Natural killer cell (primary cell): Measurements from ENCODE around the gene BOC. TPM values are rescaled to one million over a fixed set of nuclear protein-coding genes. Genes with fewer than 3 reads are reported as not detected.

Source experiments
- ATAC-seq, 3 donors: fragments of 150-1000 bp in 2 of 3; fragments of 200-7000 bp in 1 of 3; cut with Tn5 transposase; 1 replicate in 1 of 3; 2 replicates in 2 of 3; pipeline ENCODE4 v1.10.0; 2021; ENCODE audit warnings: mild to moderate bottlenecking in 2 of 3, moderate library complexity in 2 of 3
- DNase-seq, 2 donors: peaks; one replicate each; pipeline versions ENCODE4 v3.0.0 to v3.0.0-alpha.2; 2013 to 2021; ENCODE audit warnings: mixed read lengths in 1 of 2
- H3K27ac ChIP-seq: one replicate; pipeline ENCODE4 v1.5.1; 2013; ENCODE audit warnings: mild to moderate bottlenecking, low read length
- H3K27me3 ChIP-seq: one replicate; pipeline ENCODE4 v1.6.1; 2013; ENCODE audit warnings: low read length; ENCODE audit not compliant: control insufficient read depth, insufficient read depth
- H3K36me3 ChIP-seq: one replicate; pipeline ENCODE4 v1.6.1; 2013; ENCODE audit warnings: low read length; ENCODE audit not compliant: control insufficient read depth, insufficient read depth
- H3K4me1 ChIP-seq: one replicate; pipeline ENCODE4 v1.6.1; 2013; ENCODE audit warnings: low read length; ENCODE audit not compliant: control insufficient read depth, insufficient read depth
- H3K4me3 ChIP-seq: one replicate; pipeline ENCODE4 v1.5.1; 2013; ENCODE audit warnings: low read length
- H3K9me3 ChIP-seq: one replicate; pipeline ENCODE4 v1.6.1; 2013; ENCODE audit warnings: low read length; ENCODE audit not compliant: control insufficient read depth, insufficient read depth
- H3K27ac Mint-ChIP-seq, 2 donors: one replicate each; pipeline ENCODE4 v1.8.0; 2022; ENCODE audit warnings: mild to moderate bottlenecking in 2 of 2, mixed read lengths in 2 of 2, moderate library complexity in 1 of 2
- H3K27me3 Mint-ChIP-seq, 2 donors: one replicate each; pipeline ENCODE4 v1.8.0; 2022; ENCODE audit warnings: low read depth in 2 of 2, mixed read lengths in 2 of 2
- H3K36me3 Mint-ChIP-seq: one replicate; pipeline ENCODE4 v1.8.0; 2022; ENCODE audit warnings: mixed read lengths
- H3K4me1 Mint-ChIP-seq, 2 donors: one replicate each; pipeline ENCODE4 v1.8.0; 2022; ENCODE audit warnings: mixed read lengths in 2 of 2
- H3K4me3 Mint-ChIP-seq: one replicate; pipeline ENCODE4 v1.8.0; 2022; ENCODE audit warnings: mild to moderate bottlenecking, moderate library complexity, mixed read lengths
- H3K9me3 Mint-ChIP-seq, 2 donors: one replicate each; pipeline ENCODE4 v1.8.0; 2022; ENCODE audit warnings: mixed read lengths in 2 of 2
- CTCF ChIP-seq: fragments of 200-600 bp; IDR thresholded peaks from one replicate; pipeline ENCODE4 v1.8.0; 2022; ENCODE audit warnings: antibody characterized with exemption
- WGBS: methylation state at CpG from one replicate; pipeline ENCODE4 v1.1.7; 2013; ENCODE audit warnings: missing lambda C conversion rate; ENCODE audit not compliant: insufficient coverage; 5-methylcytosine and 5-hydroxymethylcytosine counted together
- intact Hi-C: fragments of 100-400 bp; cut with micrococcal nuclease; formaldehyde crosslinking; loops from one replicate; pipeline ENCODE4 v1.14.2; 2022
- total RNA-seq, 4 donors: library from RNA; stranded (reverse); fragments of 120-200 nt in 1 of 4; gene quantifications; one replicate each; pipeline versions ENCODE4 v1.2.3 to v1.2.4, GENCODE V29; 2013 to 2022

BOC gene
- total RNA-seq, 3 donors from 2014 or later (not counting 1 experiment from before 2014, with no cell fraction given) = 0.10 TPM; not detected in 2

- DNase-seq = no peak
- Histone ChIP-seq H3K4me1 (peaks cover 27% of the 10 kb centered on the region), H3K27me3 (no peaks in the 10 kb centered on the region), H3K9me3 (no peaks in the 10 kb centered on the region), H3K27ac (no peak overlapping the region), H3K36me3 (no peaks in the 10 kb centered on the region), H3K4me3 (no peak overlapping the region)
- Mint-ChIP-seq H3K36me3 (no peaks in the 10 kb centered on the region), H3K27ac (no peak overlapping the region), H3K27me3 (peaks cover 0 to under 1% of the 10 kb centered on the region in 2 donors), H3K9me3 (no peaks in the 10 kb centered on the region), H3K4me1 (peaks cover 19 to 22% of the 10 kb centered on the region in 2 donors), H3K4me3 (no peak overlapping the region)
- WGBS = 93% methylated on average over 13 of the region's 13 CpGs
- intact Hi-C loops = no loop called here
- ATAC-seq = no peak
- TF ChIP-seq CTCF = no peak
Measured at GRCh38 chr3:113273604-113274378, 62.4 kb downstream of the BOC start.

- H3K4me1 Mint-ChIP-seq = peaks cover 19 to 22% of the 10 kb centered on the region in 2 donors
- no peak overlapping the region for H3K4me3 Mint-ChIP-seq
- Histone ChIP-seq H3K36me3 (no peaks in the 10 kb centered on the region), H3K27ac (no peak overlapping the region), H3K27me3 (no peaks in the 10 kb centered on the region), H3K9me3 (no peaks in the 10 kb centered on the region), H3K4me1 (peaks cover 27% of the 10 kb centered on the region), H3K4me3 (no peak overlapping the region)
- H3K36me3 Mint-ChIP-seq = no peaks in the 10 kb centered on the region
- DNase-seq (no peak), ATAC-seq (no peak)
- intact Hi-C loops = no loop called here
- no peaks in the 10 kb centered on the region for H3K27me3 Mint-ChIP-seq
- no peak overlapping the region for H3K27ac Mint-ChIP-seq
- no peak for TF ChIP-seq CTCF
- WGBS = 93% methylated on average over 19 of the region's 20 CpGs
- no peaks in the 10 kb centered on the region for H3K9me3 Mint-ChIP-seq
Measured at GRCh38 chr3:113274425-113275257, 63.3 kb downstream of the BOC start.

GRCh38 chr3:113275258-113275556, 63.9 kb downstream of the BOC start:
- DNase-seq (no peak), ATAC-seq (no peak)
- peaks cover 19 to 22% of the 10 kb centered on the region in 2 donors for H3K4me1 Mint-ChIP-seq
- no peaks in the 10 kb centered on the region for H3K36me3 ChIP-seq
- no peak overlapping the region for H3K27ac ChIP-seq
- H3K4me1 ChIP-seq = peaks cover 27% of the 10 kb centered on the region
- WGBS = 94% methylated on average over 6 of the region's 6 CpGs
- H3K4me3 Mint-ChIP-seq = no peak overlapping the region
- TF ChIP-seq CTCF = no peak
- no peaks in the 10 kb centered on the region for H3K27me3 Mint-ChIP-seq
- no peaks in the 10 kb centered on the region for H3K9me3 ChIP-seq
- intact Hi-C loops = no loop called here
- H3K27ac Mint-ChIP-seq = no peak overlapping the region
- H3K9me3 Mint-ChIP-seq = no peaks in the 10 kb centered on the region
- no peaks in the 10 kb centered on the region for H3K36me3 Mint-ChIP-seq
- no peaks in the 10 kb centered on the region for H3K27me3 ChIP-seq
- H3K4me3 ChIP-seq = no peak overlapping the region
